HG03565 (cell line): ENCODE results near the gene MTRF1.
"Not testable (repeated sequence)": the region's sequence is repeated elsewhere in the genome, so short reads cannot be mapped to it uniquely, and the experiment has no call there.

Experiments used
- ATAC-seq: cut with Tn5 transposase; IDR thresholded peaks from one replicate; pipeline ENCODE4 v1.9.1; 2021; ENCODE audit warnings: mild to moderate bottlenecking, moderate library complexity; ENCODE audit not compliant: unreplicated experiment

The MTRF1 gene

DNA sequence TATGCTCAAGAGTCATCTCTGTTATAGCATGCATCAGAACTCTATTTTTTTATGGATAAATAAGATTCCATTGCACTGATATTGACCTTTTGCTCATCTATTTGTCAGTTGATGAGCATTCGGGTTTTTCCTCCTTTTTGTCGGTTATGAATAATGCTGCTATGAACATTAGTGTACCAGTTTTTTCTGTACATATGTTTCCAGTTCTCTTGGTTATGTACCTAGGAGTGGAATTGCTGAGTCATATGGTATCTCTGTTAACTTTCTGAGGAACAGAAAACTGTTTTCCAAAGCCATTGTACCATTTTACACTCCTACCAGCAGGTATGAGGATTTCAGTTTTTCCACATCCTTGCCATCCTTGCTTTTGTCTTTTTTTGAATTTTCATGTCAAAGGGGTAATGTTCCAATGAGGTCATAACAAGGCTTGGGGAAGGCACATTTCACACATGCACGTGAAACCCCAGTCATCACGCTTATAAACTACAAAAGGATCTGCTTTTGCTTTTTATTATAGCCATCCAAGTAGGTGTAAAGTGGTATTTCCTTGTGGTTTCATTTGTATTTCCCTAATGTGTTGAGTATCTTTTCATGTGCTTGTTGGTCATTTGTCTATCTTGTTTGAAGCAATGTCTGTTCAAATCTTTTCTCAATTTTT, 83.7 kb downstream of the MTRF1 start:
- no peak for ATAC-seq

DNA sequence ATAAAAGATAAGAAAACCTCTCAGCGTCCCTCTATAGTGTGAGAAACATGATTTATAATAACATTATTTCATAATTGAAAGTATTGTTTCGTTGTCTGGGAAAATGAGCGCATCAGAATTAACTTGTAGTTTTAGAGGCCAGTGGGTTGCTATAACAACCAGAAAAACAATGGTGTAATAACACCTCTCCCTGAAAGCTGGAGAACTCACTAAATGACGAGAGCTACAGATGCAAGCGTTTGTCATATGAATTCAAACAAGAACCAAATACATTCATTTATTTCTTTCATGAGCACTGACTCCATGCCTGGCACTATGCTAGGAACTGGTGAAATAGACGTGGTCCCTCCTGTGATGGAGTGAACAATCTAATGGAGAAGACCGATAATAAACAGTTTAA, 85.3 kb downstream of the MTRF1 start:
- ATAC-seq = no peak

DNA sequence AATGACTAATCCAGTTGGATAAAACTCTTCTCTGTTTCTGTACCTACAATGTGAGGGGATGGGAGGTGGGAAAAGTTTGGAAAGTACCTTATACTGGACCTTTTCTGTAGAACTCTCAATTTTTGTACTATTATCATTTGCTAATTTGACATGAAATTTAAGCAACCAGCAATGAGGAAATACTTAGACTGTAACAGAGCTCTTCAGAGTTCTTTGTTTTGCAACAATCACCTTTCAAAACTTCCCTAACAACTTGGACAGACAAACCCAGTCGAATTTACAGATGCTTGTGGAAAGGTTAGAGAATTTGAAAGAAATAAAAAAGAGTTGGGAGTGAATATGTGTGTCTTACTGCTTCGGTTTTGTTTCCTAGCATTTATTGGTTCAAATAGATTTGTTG, 85.8 kb downstream of the MTRF1 start:
- ATAC-seq = no peak

DNA sequence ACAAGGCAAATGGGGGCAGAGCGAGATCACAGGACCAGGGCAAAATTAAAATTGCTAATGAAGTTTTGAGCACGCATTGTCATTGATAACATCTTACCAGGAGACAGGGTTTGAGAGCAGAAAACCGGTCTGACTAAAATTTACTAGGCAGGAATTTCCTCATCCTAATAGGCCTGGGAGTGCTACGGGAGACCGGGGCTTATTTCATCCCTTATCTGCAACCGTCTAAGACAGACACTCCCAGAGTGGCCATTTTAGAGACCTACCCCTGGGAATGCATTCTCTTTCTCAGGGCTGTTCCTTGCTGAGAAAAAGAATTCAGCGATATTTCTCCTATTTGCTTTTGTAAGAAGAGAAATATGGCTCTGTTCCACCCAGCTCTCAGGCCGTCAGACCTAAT, 87.8 kb downstream of the MTRF1 start:
- ATAC-seq = not testable (repeated sequence)
